GM18519 (cell line): Measurements from ENCODE around the gene RASGRP4.
"Not testable (repeated sequence)": the region's sequence is repeated elsewhere in the genome, so short reads cannot be mapped to it uniquely, and the experiment has no call there.

Experiments
- ATAC-seq: cut with Tn5 transposase; IDR thresholded peaks from one replicate; pipeline ENCODE4 v1.9.1; 2021; ENCODE audit warnings: mild to moderate bottlenecking, moderate library complexity; ENCODE audit not compliant: unreplicated experiment, low FRiP score

RASGRP4 gene

GRCh38 chr19:38417544-38418506 is 8.2 kb downstream of the RASGRP4 start:
- no peak for ATAC-seq

GRCh38 chr19:38417146-38417543 is 8.9 kb downstream of the RASGRP4 start:
- ATAC-seq: no peak

- ATAC-seq: no peak
Observed at GRCh38 chr19:38413416-38413815, 12.6 kb downstream of the RASGRP4 start.

- ATAC-seq: no peak
Observed at GRCh38 chr19:38412961-38413360, 13.1 kb downstream of the RASGRP4 start.

GRCh38 chr19:38412491-38412890 is 13.5 kb downstream of the RASGRP4 start:
- ATAC-seq: no peak

- ATAC-seq: not testable (repeated sequence)
Observed at GRCh38 chr19:38411898-38412297, 14.1 kb downstream of the RASGRP4 start.

- no peak for ATAC-seq
Observed at GRCh38 chr19:38411041-38411712, 14.8 kb downstream of the RASGRP4 start.

- ATAC-seq: not testable (repeated sequence)
Observed at GRCh38 chr19:38410407-38410806, 15.6 kb downstream of the RASGRP4 start.

GRCh38 chr19:38409631-38410133 is 16.3 kb downstream of the RASGRP4 start:
- ATAC-seq: no peak

GRCh38 chr19:38405276-38405675 is 20.7 kb downstream of the RASGRP4 start:
- ATAC-seq: no peak

GRCh38 chr19:38404858-38405257 is 21.2 kb downstream of the RASGRP4 start:
- no peak for ATAC-seq

GRCh38 chr19:38402967-38403674 is 22.9 kb downstream of the RASGRP4 start, which contains the start of gene FAM98C:
FAM98C (plus strand) TSS chr19:38403093; CDS start chr19:38403154, 61 bp downstream.
- ATAC-seq: peak; percentile 83

- ATAC-seq: no peak
Observed at GRCh38 chr19:38402623-38402966, 23.4 kb downstream of the RASGRP4 start.

GRCh38 chr19:38401148-38401547 is 24.9 kb downstream of the RASGRP4 start:
- no peak for ATAC-seq

- ATAC-seq: no peak
Observed at GRCh38 chr19:38400361-38400760, 25.7 kb downstream of the RASGRP4 start.

GRCh38 chr19:38399537-38399936 is 26.5 kb downstream of the RASGRP4 start:
- no peak for ATAC-seq

GRCh38 chr19:38399081-38399480 is 26.9 kb downstream of the RASGRP4 start:
- ATAC-seq: no peak

- no peak for ATAC-seq
Observed at GRCh38 chr19:38395381-38396114, 30.5 kb downstream of the RASGRP4 start.

- no peak for ATAC-seq
Observed at GRCh38 chr19:38394488-38394887, 31.5 kb downstream of the RASGRP4 start.

GRCh38 chr19:38392707-38393308 is 33.2 kb downstream of the RASGRP4 start:
- ATAC-seq: no peak
